ENCODE data around the gene CAMTA1.

The CAMTA1 gene

GRCh38 chr1:7388141-7388487, 602.9 kb downstream of the CAMTA1 start:
- peak; percentile 41 for DNase-seq (ENCODE audit: low spot score)

- DNase-seq (ENCODE audit: low spot score): peak; percentile 79
Observed at GRCh38 chr1:7388488-7389185, 603.4 kb downstream of the CAMTA1 start.

DNA sequence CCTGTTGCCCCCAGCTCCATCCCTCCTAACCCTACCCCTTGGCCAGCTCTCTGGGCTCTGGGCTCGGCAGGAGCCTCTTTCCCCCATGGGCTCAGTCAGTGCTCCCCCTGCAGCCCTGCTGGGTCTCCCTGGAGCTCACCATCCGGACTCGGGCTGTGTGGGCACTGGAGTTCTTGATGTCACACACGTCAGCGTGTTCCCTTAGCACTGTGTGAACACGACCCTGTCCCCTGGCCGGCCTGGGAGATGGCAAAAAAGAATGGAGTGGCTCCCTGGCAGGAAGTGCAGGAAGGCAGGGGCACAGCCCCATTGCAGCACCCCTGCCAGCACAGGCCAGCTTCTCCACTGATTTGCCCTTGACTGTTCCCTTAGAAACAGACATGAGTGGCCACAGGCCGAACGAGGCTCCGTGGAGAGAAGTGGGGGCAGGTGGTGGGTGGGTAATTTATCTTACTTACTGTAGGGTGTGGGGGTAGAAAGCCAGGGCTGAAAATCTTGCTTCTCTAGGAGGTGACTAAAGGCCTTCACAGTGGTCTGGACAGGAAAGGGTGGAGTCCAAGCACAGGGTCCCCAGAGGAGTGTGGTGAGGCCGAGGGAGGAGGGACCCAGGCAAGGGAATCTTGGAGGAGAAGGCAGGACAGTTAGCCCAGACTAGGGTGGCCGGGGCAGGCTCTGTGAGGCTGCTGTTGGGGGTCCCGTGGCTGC, 604.1 kb downstream of the CAMTA1 start:
- peak; percentile 38 for DNase-seq (ENCODE audit: low spot score)

DNA sequence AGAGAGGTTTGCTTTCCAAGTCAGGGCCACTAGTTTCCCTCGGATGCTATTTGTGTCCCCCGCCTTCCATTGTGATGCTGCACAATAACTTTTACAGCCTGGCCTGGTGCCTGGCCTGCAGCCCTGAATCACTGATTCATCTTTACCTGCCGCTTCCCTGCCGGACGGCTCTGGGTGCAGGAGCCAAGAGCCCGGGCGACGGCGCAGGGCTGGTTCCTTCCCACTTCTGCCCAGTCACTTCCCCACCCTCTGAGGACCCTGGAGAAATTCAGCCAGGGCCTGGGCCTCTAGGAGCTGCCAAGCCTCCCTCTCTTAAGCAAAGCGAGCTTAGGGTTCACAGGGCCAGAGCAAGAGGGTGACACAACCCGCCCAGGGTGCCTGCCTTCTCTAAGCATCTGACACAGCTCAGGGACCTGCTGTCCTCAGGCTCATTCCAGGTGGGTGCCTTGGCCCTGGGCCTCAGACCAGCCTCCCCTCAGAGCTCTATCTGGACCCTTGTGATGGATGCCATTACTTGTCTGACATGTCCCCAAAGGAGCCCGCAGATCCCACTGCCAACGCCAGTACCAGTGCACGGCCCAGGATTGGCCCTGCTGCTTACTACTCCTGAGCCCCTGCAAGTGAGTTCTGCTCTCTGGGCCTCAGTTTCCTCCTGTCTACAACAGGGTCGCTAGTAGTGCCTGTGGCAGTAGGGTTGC, 604.8 kb downstream of the CAMTA1 start:
- DNase-seq (ENCODE audit: low spot score): no peak

DNA sequence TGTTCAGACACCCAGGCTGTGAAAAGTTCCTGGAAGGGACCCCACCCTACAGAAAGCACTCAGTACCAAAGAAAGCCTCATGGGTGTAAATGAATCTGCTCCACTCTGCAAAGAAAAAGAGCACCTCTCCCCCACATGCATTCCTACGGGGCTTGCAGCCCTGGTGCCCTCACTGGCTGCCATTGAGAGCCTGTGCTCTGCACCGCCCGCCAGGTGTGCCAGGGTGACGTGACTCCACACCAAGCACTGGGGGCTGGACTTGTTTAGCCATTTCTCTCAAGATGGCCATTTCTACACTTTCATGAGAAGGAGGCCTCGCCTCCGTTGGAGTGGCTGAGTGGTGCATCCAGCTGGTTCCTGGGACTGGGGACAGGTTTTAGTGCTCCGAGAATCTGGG, 605.3 kb downstream of the CAMTA1 start:
- DNase-seq (ENCODE audit: low spot score): no peak

- no peak for DNase-seq (ENCODE audit: low spot score)
Observed at GRCh38 chr1:7393136-7393535, 607.9 kb downstream of the CAMTA1 start.

- DNase-seq (ENCODE audit: low spot score): no peak
Observed at GRCh38 chr1:7395251-7395650, 610.0 kb downstream of the CAMTA1 start.

- no peak for DNase-seq (ENCODE audit: low spot score)
Observed at GRCh38 chr1:7398982-7399381, 613.7 kb downstream of the CAMTA1 start.

DNA sequence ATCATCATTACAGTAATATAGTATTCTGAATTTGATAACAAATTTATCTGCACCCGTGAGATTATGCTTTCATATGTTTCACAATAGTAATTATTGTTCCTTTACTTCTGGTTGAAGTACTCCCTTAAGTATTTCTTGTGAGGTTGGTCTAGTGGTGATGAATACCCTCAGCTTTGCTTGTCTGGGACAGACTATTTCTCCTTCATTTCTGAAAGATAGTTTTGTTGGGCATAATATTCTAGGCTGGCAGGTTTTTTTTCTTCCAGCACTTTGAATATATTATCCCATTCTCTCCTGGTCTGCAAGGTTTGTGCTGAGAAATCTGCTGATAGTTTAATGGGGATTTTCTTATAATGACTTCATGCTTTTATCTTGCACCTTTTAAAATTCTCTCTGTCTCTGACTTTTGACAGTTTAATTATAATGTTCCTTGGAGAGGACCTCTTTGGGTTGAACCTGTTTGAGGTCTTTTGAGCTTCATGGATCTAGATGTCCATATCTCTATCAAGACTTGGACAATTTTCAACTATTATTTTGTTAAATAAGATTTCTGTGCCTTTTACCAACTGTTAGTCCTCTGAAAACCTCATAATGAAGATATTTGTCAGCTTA, 614.4 kb downstream of the CAMTA1 start:
- DNase-seq (ENCODE audit: low spot score): no peak

- DNase-seq (ENCODE audit: low spot score): no peak
Observed at GRCh38 chr1:7400566-7400965, 615.3 kb downstream of the CAMTA1 start.

DNA sequence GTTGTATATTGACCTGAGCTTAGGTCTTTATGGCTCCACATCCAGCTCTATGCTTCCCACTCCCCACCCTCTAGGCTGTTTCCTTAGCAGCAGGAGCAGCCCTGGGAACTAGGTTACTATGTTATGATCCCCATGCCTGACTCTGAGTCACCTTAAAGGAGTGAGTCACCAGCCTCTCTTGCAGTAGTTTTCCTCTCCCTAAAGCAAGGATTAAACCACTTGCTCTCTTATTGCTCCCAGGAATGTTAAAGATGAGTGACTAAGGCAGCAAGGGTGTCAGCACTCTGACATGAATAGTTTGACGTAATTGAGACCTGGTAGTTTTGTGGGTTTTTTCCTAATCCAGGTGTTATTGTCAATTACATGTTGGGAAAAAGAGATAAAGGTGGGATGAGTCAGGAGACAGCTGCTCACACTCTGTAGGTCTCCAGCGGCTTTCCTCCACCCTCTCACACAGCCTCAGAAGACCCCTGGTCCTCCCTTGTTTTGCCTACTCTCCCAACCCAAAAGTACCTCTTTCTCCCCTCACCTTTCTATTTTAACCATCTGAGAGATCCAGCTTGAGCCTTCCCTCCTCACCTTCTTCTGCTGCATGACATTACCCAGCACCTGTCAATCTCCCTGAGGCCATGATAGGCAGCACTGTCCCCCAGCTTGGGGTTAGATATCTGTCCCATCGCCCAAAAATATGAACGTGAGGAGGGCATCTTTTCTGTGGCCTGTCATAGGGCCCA, 616.7 kb downstream of the CAMTA1 start:
- peak; percentile 32 for DNase-seq (ENCODE audit: low spot score)

GRCh38 chr1:7402548-7402850, 617.2 kb downstream of the CAMTA1 start:
- DNase-seq (ENCODE audit: low spot score): no peak

GRCh38 chr1:7403265-7404045, 618.2 kb downstream of the CAMTA1 start:
- no peak for DNase-seq (ENCODE audit: low spot score)

DNA sequence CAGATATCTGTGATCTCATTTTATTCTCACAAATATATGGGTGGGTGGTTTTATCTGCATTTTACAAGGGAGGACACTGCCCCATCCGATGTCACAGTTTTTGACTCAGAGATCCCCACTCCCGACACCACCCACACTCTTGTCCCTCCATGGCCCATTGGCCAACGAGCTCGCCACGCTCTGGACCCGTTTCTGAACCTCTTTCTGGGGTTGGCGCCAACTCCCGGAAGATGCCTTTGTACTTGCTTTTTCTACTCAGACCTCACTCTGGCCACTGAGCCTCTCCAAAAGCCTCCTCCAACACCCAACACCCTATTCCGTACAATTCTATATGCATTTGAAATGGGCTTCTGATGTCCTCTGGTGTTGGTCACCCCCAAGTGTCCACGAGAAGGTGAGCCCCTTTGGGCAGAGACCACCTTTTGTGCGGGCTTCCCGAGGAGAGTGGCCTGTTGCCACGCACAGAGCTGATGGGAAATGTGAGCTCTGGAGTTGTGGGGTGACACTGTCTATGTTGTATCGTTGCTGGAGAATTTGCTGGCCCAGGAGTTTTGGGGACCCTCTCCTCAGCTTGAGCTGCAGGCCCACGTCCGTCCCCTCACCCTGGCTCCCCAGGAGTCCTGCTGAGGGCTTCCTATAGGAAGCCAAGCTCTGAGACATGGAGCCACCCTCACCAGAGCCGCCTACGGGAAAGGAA, 618.9 kb downstream of the CAMTA1 start:
- no peak for DNase-seq (ENCODE audit: low spot score)

DNA sequence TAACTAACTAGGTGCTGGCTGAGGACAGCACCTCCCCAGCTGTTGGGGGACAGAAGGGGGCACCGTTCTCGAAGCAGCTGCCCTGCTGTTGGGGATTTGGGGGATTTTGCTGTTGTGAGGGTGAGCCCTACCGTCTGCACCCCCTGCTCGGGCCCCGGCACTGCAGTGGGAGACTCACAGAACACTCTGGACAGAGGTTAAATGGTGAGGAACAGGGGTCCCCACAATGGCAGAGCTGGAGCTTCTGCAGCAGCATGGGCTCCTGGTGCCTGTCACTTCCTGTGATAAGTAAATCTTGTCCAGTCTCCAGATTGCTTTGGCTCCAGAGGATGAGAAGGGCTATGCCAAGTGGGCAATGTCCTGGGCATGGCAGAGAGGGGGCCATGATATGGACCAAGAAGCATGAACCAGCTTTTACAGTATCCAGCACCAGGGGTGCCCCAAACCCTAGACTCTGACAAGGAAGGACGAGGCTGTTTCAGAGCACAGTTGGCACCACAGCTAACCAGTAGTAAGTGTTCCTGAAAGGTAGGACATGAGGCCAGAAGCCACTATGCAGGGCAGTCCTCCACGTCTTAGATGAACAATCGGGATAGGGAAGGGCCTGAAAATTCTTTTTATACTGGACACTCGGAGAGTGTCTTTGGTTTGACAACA, 620.7 kb downstream of the CAMTA1 start:
- no peak for DNase-seq (ENCODE audit: low spot score)

DNA sequence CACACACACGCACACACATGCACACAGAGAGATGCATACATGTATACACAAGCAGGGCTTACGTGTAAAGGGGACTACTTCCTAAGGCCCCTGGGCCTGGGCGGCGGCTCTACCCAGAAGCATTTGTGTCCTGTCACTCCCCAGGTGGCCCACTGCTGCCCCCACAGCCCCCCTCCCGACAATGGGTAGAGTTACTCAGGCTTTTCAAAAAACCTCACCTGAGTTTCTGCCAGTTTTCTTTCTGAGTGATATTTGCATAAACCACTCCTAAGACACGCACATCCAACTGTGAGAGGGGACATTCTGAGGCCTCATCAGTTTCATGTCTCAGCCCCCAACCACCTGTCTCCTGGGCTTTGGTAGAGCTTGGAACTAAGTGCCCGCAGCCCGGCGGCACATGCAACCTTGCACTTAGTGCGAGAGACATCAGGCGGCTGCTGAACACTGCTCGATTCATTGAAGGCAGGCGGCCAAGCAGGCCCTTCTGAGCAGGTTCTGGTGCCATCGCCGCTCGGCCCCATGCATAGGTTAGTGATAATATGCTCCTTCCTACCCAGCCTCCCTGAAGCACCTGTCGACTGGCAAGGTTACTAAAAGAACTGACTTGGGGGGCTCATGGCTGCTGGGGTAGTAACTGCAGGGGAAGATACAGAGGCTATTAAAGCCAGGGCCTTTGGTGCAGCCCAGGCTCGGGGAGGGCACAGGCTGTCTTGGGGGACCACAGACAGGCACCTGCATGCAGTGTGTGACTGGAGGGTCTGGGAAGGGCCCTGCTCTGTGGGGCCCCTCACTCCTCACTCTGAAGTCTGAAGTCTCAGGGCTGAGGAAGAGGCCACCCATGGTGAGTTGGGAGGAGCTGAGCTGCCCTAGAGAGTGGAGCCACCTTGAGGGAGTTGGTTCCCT, 621.6 kb downstream of the CAMTA1 start:
- DNase-seq (ENCODE audit: low spot score): no peak

GRCh38 chr1:7407544-7407895, 622.3 kb downstream of the CAMTA1 start:
- no peak for DNase-seq (ENCODE audit: low spot score)

- DNase-seq (ENCODE audit: low spot score): no peak
Observed at GRCh38 chr1:7407980-7408770, 622.9 kb downstream of the CAMTA1 start.

GRCh38 chr1:7408771-7409150, 623.5 kb downstream of the CAMTA1 start:
- DNase-seq (ENCODE audit: low spot score): no peak

All from pons (tissue), 1 donor.